B cell (primary cell): ENCODE results near the gene PLS3. TPM values are rescaled to one million over a fixed set of nuclear protein-coding genes. Genes with fewer than 3 reads are reported as not detected.

ENCODE experiments used
- ATAC-seq: fragments of 200-7000 bp; cut with Tn5 transposase; one replicate; pipeline ENCODE4 v1.10.0; 2021; ENCODE audit warnings: low read depth, mild to moderate bottlenecking, moderate number of reproducible peaks, moderate library complexity
- CTCF ChIA-PET: fragments of 350-600 bp; sonication (Branson Sonifier 250); formaldehyde crosslinking; loops from one replicate; lab custom pipeline; 2021; ENCODE audit warnings: antibody characterized with exemption, inconsistent platforms; lab: Charles Lee
- POLR2A ChIA-PET: fragments of 350-600 bp; sonication (Branson Sonifier 250); formaldehyde crosslinking; loops from one replicate; lab custom pipeline; 2021; ENCODE audit warnings: antibody characterized with exemption; lab: Charles Lee
- DNase-seq: peaks from one replicate; pipeline ENCODE4 v3.0.0; 2013
- H2AFZ ChIP-seq: 2 replicates; pipeline ENCODE4 v1.6.1; 2012; ENCODE audit warnings: mild to moderate bottlenecking, low read depth, low read length; ENCODE audit not compliant: insufficient read depth, poor library complexity, severe bottlenecking
- H3K27ac ChIP-seq, 2 donors: 1 replicate in 1 of 2; 2 replicates in 1 of 2; pipeline ENCODE4 v1.5.1; 2012 to 2013; ENCODE audit warnings: low read length in 2 of 2, mild to moderate bottlenecking in 2 of 2, moderate library complexity in 1 of 2
- H3K27me3 ChIP-seq, 4 experiments: fragments of 200-600 bp in 1 of 4; sonication (generic) in 1 of 4; replicated peaks in 1 of 4; 1 replicate in 2 of 4; 2 replicates in 2 of 4; pipeline versions ENCODE4 v1.6.1 to v1.7.0; 2013 to 2016; ENCODE audit warnings: low read length in 3 of 4, mild to moderate bottlenecking in 2 of 4, mixed read lengths in 1 of 4, moderate library complexity in 1 of 4; ENCODE audit not compliant: insufficient read depth in 4 of 4, control insufficient read depth in 3 of 4; ENCODE audit errors: control extremely low read depth in 1 of 4
- H3K36me3 ChIP-seq, 2 experiments: replicated peaks in 1 of 2; 1 replicate in 1 of 2; 2 replicates in 1 of 2; pipeline versions ENCODE4 v1.6.1 to v1.7.1; 2013; ENCODE audit warnings: low read length in 1 of 2; ENCODE audit not compliant: insufficient read depth in 2 of 2, control insufficient read depth in 1 of 2; ENCODE audit errors: control extremely low read depth in 1 of 2, extremely low read depth in 1 of 2
- H3K4me1 ChIP-seq, 2 donors: fragments of 200-600 bp in 1 of 2; sonication (generic) in 1 of 2; 1 replicate in 1 of 2; 2 replicates in 1 of 2; pipeline versions ENCODE4 v1.5.1 to v1.6.1; 2013 to 2017; ENCODE audit warnings: low read length in 2 of 2; ENCODE audit not compliant: control insufficient read depth in 2 of 2, insufficient read depth in 2 of 2
- H3K4me2 ChIP-seq: replicated peaks from 2 replicates; pipeline ENCODE3; 2012; ENCODE audit warnings: mild to moderate bottlenecking, low read depth, low read length; ENCODE audit not compliant: poor library complexity, severe bottlenecking
- H3K4me3 ChIP-seq, 5 experiments: fragments of 200-600 bp in 1 of 5; sonication (generic) in 1 of 5; 1 replicate in 3 of 5; 2 replicates in 2 of 5; pipeline versions ENCODE4 v1.5.1 to v1.7.0; 2011 to 2016; ENCODE audit warnings: low read length in 4 of 5, mild to moderate bottlenecking in 4 of 5, low read depth in 2 of 5, control low read depth in 1 of 5, moderate library complexity in 1 of 5; ENCODE audit not compliant: insufficient read depth in 1 of 5; ENCODE audit errors: control extremely low read depth in 1 of 5, extremely low read depth in 1 of 5
- H3K79me2 ChIP-seq: fragments of 200-600 bp; sonication (generic); one replicate; pipeline ENCODE4 v1.6.0; 2016; ENCODE audit warnings: low read length; ENCODE audit not compliant: control insufficient read depth, insufficient read depth
- H3K9ac ChIP-seq: fragments of 200-600 bp; sonication (generic); 2 replicates; pipeline ENCODE4 v1.6.1; 2017; ENCODE audit warnings: mild to moderate bottlenecking, low read length, moderate library complexity
- H3K9me3 ChIP-seq, 3 donors: one replicate each; pipeline versions ENCODE4 v1.6.1 to v1.7.1; 2013; ENCODE audit warnings: low read length in 2 of 3; ENCODE audit not compliant: control insufficient read depth in 2 of 3, insufficient read depth in 1 of 3; ENCODE audit errors: control extremely low read depth in 1 of 3
- H4K20me1 ChIP-seq: 2 replicates; pipeline ENCODE4 v1.6.0; 2012; ENCODE audit warnings: mild to moderate bottlenecking, low read length; ENCODE audit not compliant: insufficient read depth, control insufficient read depth, poor library complexity, severe bottlenecking
- H3K27ac Mint-ChIP-seq: one replicate; pipeline ENCODE4 v1.8.0; 2021; ENCODE audit warnings: mixed read lengths
- H3K27me3 Mint-ChIP-seq: one replicate; pipeline ENCODE4 v1.8.0; 2021; ENCODE audit warnings: mixed read lengths
- H3K4me1 Mint-ChIP-seq: one replicate; pipeline ENCODE4 v1.8.0; 2021; ENCODE audit warnings: mixed read lengths
- H3K4me3 Mint-ChIP-seq: one replicate; pipeline ENCODE4 v1.8.0; 2021; ENCODE audit warnings: mixed read lengths
- H3K9me3 Mint-ChIP-seq: one replicate; pipeline ENCODE4 v1.8.0; 2022; ENCODE audit warnings: mixed read lengths; ENCODE audit not compliant: insufficient read depth
- CTCF ChIP-seq: fragments of 200-600 bp; IDR thresholded peaks from one replicate; pipeline ENCODE4 v1.8.0; 2022; ENCODE audit warnings: antibody characterized with exemption, mild to moderate bottlenecking
- EZH2 ChIP-seq: IDR thresholded peaks from 2 replicates; pipeline ENCODE4 v1.6.1; 2012; ENCODE audit warnings: borderline replicate concordance, low read depth, mild to moderate bottlenecking, moderate library complexity, low read length; ENCODE audit not compliant: insufficient read depth, poor library complexity, severe bottlenecking
- WGBS: methylation state at CpG from one replicate; pipeline ENCODE4 v1.1.5; 2013; ENCODE audit warnings: missing lambda C conversion rate; ENCODE audit not compliant: insufficient coverage; 5-methylcytosine and 5-hydroxymethylcytosine counted together
- intact Hi-C: fragments of 100-400 bp; cut with micrococcal nuclease; formaldehyde crosslinking; loops from one replicate; pipeline ENCODE4 v1.10.0; 2022
- polyA plus RNA-seq: library from polyadenylated mRNA; depleted of rRNA; stranded (reverse); fragments of >200 nt; gene quantifications from 2 replicates; pipeline ENCODE4 v1.2.3, GENCODE V29; 2012
- total RNA-seq, 2 donors: library from RNA; stranded (reverse); fragments of 120-200 nt in 1 of 2; gene quantifications; 1 replicate in 1 of 2; 2 replicates in 1 of 2; pipeline versions ENCODE4 v1.2.3 to v1.2.4, GENCODE V29; 2013 to 2022

PLS3 gene
- total and polyA plus RNA-seq, 2 donors (not counting 1 experiment from before 2014, with no cell fraction given), result not detected

GRCh38 chrX:115573185-115573584 lies 12.2 kb downstream of the PLS3 start:
- Histone ChIP-seq H3K27me3 (no peaks in the 10 kb centered on the region), H3K79me2 (no peaks in the 10 kb centered on the region), H3K4me1 (no peaks in the 10 kb centered on the region), H3K9ac (no peak overlapping the region), H3K4me3 (no peak overlapping the region), H3K4me2 (no peak overlapping the region), H3K36me3 (no peaks in the 10 kb centered on the region), H3K9me3 (no peaks in the 10 kb centered on the region), H3K27ac (no peak overlapping the region), H4K20me1 (no peaks in the 10 kb centered on the region), H2AFZ (no peak overlapping the region)
- H3K27me3 Mint-ChIP-seq, result no peaks in the 10 kb centered on the region
- ATAC-seq, result no peak
- H3K4me1 Mint-ChIP-seq, result no peaks in the 10 kb centered on the region
- no peak overlapping the region for H3K27ac Mint-ChIP-seq
- no peak for DNase-seq
- ChIA-PET POLR2A (no interaction called here), CTCF (no interaction called here)
- intact Hi-C loops, result no loop called here
- WGBS, result no CpG with 5 or more reads among the region's 2 CpGs
- no peaks in the 10 kb centered on the region for H3K9me3 Mint-ChIP-seq
- H3K4me3 Mint-ChIP-seq, result no peak overlapping the region
- no peak for TF ChIP-seq CTCF
- TF ChIP-seq EZH2, result no peak

GRCh38 chrX:115576676-115577075 lies 15.7 kb downstream of the PLS3 start:
- ChIA-PET CTCF (no interaction called here), POLR2A (no interaction called here)
- no CpG with 5 or more reads among the region's 5 CpGs for WGBS
- no peak overlapping the region for H2AFZ ChIP-seq
- no peaks in the 10 kb centered on the region for H3K4me1 ChIP-seq
- ATAC-seq (no peak), DNase-seq (no peak)
- H3K27me3 Mint-ChIP-seq, result no peaks in the 10 kb centered on the region
- no peaks in the 10 kb centered on the region for H4K20me1 ChIP-seq
- H3K79me2 ChIP-seq, result no peaks in the 10 kb centered on the region
- H3K9ac ChIP-seq, result no peak overlapping the region
- no peaks in the 10 kb centered on the region for H3K9me3 ChIP-seq
- H3K27ac ChIP-seq, result no peak overlapping the region
- TF ChIP-seq CTCF (no peak), EZH2 (no peak)
- H3K4me3 ChIP-seq, result no peak overlapping the region
- no peak overlapping the region for H3K4me3 Mint-ChIP-seq
- H3K36me3 ChIP-seq, result no peaks in the 10 kb centered on the region
- no peaks in the 10 kb centered on the region for H3K4me1 Mint-ChIP-seq
- no peak overlapping the region for H3K4me2 ChIP-seq
- H3K27me3 ChIP-seq, result no peaks in the 10 kb centered on the region
- no peaks in the 10 kb centered on the region for H3K9me3 Mint-ChIP-seq
- intact Hi-C loops, result no loop called here
- no peak overlapping the region for H3K27ac Mint-ChIP-seq
